GM19043 (cell line): ENCODE measurements around the gene DENND4C.
"Not testable (repeated sequence)": the region's sequence is repeated elsewhere in the genome, so short reads cannot be mapped to it uniquely, and the experiment has no call there.

Source experiments
- ATAC-seq: cut with Tn5 transposase; IDR thresholded peaks from one replicate; pipeline ENCODE4 v1.9.1; 2021; ENCODE audit warnings: low read depth; ENCODE audit not compliant: unreplicated experiment

The DENND4C gene

DNA sequence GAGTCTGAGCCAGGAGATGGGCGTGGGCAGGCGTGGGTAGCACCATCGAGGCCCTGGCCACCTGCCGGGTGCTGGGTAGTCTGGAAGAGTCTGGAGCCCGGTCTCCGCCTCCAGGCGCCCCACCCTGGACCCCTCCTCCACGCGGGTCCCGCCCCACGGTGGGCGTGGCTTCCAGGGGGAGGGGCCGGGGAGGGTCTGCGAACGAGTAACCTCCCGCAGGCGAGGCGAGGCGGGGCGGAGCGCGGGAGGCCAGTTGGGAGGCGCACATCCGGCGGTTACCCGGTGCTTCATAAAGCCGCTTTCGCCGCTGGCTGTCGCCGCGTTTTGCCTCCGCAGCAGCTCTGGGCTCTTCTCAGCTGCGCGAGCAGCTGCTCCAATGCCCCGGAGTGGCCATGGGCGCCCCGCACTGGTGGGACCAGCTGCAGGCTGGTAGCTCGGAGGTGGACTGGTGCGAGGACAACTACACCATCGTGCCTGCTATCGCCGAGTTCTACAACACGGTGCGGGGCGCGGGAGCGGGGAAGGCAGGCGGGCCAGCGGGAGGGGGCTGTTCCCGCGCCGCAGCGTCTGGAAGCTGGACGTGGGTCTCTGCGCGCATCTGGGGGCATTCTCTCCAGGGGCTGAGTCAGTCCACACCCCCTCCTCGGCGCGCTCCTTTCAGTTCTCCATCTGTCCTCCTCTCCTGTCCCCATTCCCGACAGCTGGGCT is 178.4 kb downstream of the DENND4C start, which contains the start of gene ACER2:
ACER2 (plus strand) TSS at position 317 of the 708 bp plus-strand sequence; CDS start at position 393, 76 bp downstream.
- peak; percentile 91 for ATAC-seq

DNA sequence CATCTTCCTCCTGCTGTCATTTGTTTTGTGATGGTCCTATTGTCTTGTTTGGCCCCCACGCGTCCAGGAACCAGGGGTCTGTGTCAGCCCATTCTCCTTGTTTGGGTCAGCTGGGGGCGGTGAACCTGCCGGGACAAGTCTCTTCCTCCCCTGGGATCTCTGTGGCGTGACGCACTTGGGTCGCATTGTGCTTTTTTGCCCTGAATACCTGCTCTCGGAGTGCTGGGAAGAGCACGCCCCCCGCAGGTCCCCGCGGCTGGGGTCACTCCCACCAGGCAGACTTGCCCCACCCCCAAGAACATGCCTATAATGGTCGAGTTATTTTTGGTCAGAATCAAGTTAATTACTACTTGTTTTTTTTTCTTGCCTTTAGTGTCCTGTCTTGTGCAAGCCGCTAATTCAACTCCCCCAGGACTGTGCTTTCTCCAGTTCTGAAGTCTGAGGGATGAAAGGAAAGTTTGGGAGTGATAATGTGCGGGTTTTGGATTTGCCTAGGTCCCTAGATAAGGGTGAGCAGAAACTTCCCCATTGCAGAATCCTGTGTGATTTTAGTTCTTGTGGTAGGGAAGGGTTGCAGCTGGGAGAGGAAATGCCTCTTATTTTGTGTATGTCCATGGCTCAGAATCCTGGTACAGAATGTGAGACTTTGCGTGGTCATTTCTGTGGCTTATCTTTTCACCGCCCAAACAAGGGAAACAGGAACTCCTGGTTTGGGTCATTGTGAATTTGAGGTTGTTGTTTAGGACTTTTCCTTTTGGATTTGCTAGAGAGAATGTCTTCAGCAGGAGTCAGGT is 179.1 kb downstream of the DENND4C start:
- ATAC-seq = peak; percentile 20

DNA sequence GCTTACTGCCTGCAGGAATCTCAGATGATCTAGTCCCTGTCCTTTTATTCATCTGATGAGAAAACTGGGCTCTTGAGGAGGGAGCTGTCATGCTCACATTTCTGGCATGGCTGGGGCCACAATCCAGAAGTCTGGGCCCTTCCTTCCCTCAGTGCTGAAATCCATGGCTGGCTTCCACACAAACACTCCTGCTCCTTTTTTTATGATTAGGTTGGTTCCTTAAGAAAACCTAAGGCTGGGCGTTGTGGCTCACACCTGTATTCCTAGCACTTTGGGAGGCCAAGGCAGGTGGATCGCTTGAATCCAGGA is 179.7 kb downstream of the DENND4C start:
- ATAC-seq = no peak

DNA sequence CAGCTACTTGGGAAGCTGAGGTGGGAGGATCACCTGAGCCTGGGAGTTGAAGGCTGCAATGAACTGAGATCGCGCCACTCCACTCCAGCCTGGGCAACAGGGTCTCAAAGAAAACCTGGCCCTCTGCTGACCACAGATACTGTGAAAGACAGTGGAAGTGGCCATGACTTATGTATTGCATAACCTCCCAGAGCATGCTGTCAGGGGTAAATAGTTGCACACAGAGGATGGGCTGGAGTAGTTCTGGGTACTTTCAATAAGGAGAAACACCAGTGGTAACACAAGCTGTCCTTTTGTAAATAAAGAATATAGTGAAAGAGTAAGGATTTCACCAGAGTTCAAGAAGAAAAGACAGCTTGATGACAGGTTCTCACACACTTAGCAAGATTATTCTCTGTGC is 180.1 kb downstream of the DENND4C start:
- no peak for ATAC-seq

DNA sequence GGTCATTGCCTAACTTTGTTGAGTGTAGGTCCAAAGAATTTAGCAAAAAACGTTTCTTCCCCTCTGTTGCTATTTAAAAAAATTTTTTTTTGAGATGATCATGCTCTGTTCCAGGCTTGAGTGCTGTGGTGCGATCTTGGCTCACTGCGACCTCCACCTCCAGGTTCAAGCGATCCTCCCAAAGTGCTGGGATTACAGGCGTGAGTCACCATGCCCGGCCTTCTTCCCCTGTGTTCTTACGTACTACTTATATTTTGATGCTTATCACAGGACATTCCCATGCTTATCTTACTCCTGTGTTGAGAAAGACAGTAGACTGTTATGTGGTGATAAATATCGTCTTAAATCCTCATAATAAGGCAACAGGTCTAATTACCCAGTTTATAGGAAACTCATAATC is 180.8 kb downstream of the DENND4C start:
- no peak for ATAC-seq

DNA sequence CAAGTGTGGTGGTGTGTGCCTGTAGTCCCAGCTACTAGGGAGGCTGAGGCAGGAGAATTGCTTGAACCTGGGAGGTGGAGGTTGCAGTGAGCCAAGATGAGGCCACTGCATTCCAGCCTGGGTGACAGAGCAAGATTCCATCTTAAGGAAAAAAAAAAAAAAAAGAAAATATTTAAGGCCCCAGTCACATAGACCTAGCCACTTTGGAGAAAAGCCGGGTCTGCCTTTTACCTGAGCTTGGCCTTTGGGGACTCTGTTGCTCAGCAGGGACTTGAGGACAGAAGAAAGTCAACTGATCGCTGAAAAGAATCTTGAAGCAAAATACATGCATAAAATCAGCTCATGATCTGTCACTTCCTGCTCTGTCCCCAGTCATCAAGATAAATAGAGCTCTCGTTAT is 183.0 kb downstream of the DENND4C start:
- not testable (repeated sequence) for ATAC-seq

DNA sequence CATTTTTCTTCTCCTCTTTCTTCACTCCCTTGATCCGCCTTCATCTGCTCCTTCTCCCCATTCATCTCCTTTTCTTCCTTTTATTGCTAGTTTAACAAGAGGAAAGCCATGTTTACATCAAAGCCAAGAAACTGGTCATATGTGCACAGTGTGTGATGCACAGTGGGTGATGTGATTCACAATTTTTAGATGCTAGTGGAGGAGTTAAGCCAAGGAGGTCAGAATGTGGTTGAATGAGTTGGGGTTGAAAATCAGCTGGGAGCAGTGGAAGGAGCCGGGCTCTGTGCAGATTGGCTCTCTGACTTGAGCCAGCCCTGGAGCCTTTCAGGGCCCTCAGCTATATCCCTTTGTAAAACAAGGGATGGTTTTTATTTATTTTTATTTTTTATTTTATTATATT is 185.7 kb downstream of the DENND4C start:
- ATAC-seq = no peak

DNA sequence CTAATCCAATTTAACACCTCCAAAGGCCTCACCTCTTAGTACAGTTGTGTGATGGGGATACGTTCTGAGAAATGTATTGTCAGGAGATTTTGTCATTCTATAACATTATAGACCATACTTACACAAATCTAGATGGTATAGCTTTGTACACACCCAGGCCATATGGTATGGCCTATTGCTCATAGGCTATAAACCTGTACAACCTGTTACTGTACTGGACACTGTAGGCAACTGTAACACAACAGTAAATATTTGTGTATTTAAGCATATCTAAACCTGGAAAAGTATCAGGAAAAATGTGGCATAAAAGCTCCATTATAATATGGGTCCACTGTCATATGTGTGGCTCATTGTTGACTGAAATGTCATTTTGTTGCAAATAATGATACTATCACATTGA is 190.4 kb downstream of the DENND4C start:
- no peak for ATAC-seq
